MCF 10A (cell line): Measurements from ENCODE around the gene NAT14. TPM values are rescaled to one million over a fixed set of nuclear protein-coding genes. Genes with fewer than 3 reads are reported as not detected.

ENCODE experiments used
- BruUV-seq: library from RNA; stranded (reverse); fragments of 400-500 nt; replicated peaks from 2 replicates; lab custom pipeline; 2021; lab: Mats Ljungman, UMichigan
- CTCF ChIA-PET: fragments of 300-600 bp; sonication (Branson Sonifier 250); formaldehyde crosslinking; extraction: SDS; loops from one replicate; lab custom pipeline; 2021; ENCODE audit warnings: antibody characterized with exemption, inconsistent platforms; lab: Yijun Ruan, JAX
- POLR2A ChIA-PET: fragments of 300-600, 350-650 bp; sonication (Branson Sonifier 250); formaldehyde crosslinking; extraction: SDS; loops from one replicate; lab custom pipeline; 2020; ENCODE audit warnings: antibody characterized with exemption, inconsistent platforms; lab: Yijun Ruan, JAX
- DNase-seq: peaks from one replicate; pipeline ENCODE4 v3.0.0-alpha.2; 2018; ENCODE audit not compliant: unreplicated experiment
- H3K27ac Mint-ChIP-seq: one replicate; pipeline ENCODE4 v1.8.0; 2022; ENCODE audit warnings: mild to moderate bottlenecking, low read depth, mixed read lengths; ENCODE audit not compliant: unreplicated experiment
- H3K27me3 Mint-ChIP-seq: one replicate; pipeline ENCODE4 v1.8.0; 2022; ENCODE audit warnings: mixed read lengths; ENCODE audit not compliant: insufficient read depth, unreplicated experiment
- H3K36me3 Mint-ChIP-seq: one replicate; pipeline ENCODE4 v1.8.0; 2022; ENCODE audit warnings: mild to moderate bottlenecking, moderate library complexity, mixed read lengths; ENCODE audit not compliant: insufficient read depth, unreplicated experiment
- H3K4me1 Mint-ChIP-seq: one replicate; pipeline ENCODE4 v1.8.0; 2022; ENCODE audit warnings: mixed read lengths; ENCODE audit not compliant: insufficient read depth, unreplicated experiment
- H3K4me3 Mint-ChIP-seq: one replicate; pipeline ENCODE4 v1.8.0; 2022; ENCODE audit warnings: mild to moderate bottlenecking, moderate library complexity, mixed read lengths; ENCODE audit not compliant: unreplicated experiment
- H3K9me3 Mint-ChIP-seq: one replicate; pipeline ENCODE4 v1.8.0; 2022; ENCODE audit warnings: mixed read lengths; ENCODE audit not compliant: unreplicated experiment
- intact Hi-C: fragments of 100-400 bp; cut with micrococcal nuclease; formaldehyde crosslinking; loops from 2 replicates; pipeline ENCODE4 v1.14.1; 2022
- total RNA-seq: library from RNA; stranded (reverse); gene quantifications from 2 replicates; pipeline ENCODE4 v1.2.3, GENCODE V29; 2022
- TF ChIP-seq, protein P1 (sequence below): fragments of 200-600 bp; IDR thresholded peaks from one replicate; pipeline ENCODE4 v1.8.0; 2022; ENCODE audit warnings: antibody characterized with exemption, mild to moderate bottlenecking; ENCODE audit not compliant: unreplicated experiment

The NAT14 gene
- total RNA-seq, 1 experiment from 2014 or later, result 22.8 TPM

DNA sequence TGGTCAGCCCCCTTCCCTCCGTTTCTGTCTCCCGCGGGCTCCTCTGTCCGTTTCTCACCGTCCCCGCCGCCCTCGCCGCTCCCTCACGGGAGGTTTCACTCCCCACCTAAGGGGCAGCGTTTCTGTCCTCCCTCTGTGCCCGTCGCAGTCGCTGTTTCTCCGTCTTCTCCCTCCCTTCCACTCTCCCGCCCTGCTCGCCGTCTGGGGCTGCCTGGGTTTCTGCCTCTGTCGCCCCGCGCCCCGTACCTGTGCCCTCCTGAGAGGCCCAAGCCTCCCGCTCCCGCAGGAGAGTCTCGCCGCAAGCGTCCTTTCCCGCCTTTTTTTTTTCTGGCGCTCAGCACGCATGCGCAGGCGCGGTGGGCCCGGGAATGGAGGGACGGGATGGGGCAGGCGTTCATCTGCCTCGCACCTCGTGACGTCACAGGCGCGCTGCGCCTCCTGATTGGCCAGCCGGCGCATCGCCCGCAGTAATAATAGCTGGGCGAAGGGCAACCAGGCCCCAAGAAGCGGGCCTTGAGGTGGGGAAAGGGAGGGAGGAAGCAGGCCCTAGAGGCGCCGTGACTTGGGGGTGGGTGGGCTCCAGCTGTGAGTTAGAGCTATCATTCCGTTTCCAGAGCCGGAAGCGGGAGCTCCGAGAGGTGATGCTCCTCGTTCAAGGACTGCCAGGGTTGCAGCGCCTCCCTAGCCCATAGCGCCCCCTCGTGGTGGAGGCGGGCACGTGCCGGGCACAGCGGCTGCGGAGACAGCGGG is 18.7 kb downstream of the NAT14 start:
- ChIA-PET CTCF (interaction anchor here (0.5 to 2.9 kb wide), 58 partner anchors 8 to 1314 kb away, joined by 3 to 64 read pairs (median 4); partner anchors contain the start of genes MBOAT7, NAT14, SSC5D and ZNF628), POLR2A (interaction anchor here (0.6 to 1.7 kb wide), 14 partner anchors 11 to 371 kb away, joined by 3 to 11 read pairs (median 4); partner anchors contain the start of genes ISOC2, NAT14, TMEM238 and ZNF628)
- BruUV-seq, result no TSS peak
- H3K27ac Mint-ChIP-seq, result no peak overlapping the region
- TF ChIP-seq, protein P1, sequence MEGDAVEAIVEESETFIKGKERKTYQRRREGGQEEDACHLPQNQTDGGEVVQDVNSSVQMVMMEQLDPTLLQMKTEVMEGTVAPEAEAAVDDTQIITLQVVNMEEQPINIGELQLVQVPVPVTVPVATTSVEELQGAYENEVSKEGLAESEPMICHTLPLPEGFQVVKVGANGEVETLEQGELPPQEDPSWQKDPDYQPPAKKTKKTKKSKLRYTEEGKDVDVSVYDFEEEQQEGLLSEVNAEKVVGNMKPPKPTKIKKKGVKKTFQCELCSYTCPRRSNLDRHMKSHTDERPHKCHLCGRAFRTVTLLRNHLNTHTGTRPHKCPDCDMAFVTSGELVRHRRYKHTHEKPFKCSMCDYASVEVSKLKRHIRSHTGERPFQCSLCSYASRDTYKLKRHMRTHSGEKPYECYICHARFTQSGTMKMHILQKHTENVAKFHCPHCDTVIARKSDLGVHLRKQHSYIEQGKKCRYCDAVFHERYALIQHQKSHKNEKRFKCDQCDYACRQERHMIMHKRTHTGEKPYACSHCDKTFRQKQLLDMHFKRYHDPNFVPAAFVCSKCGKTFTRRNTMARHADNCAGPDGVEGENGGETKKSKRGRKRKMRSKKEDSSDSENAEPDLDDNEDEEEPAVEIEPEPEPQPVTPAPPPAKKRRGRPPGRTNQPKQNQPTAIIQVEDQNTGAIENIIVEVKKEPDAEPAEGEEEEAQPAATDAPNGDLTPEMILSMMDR, result peak; percentile 98
- peaks cover 6% of the 10 kb centered on the region for H3K9me3 Mint-ChIP-seq
- H3K36me3 Mint-ChIP-seq, result peaks cover 6% of the 10 kb centered on the region
- peak overlapping the region; percentile 69 for H3K4me3 Mint-ChIP-seq
- intact Hi-C loops, result loop anchor here (1.0 to 10.0 kb wide), 2 partner anchors 35 to 89 kb away; no protein-coding TSS in a partner anchor
- H3K4me1 Mint-ChIP-seq, result no peaks in the 10 kb centered on the region
- no peaks in the 10 kb centered on the region for H3K27me3 Mint-ChIP-seq
- DNase-seq, result peak; percentile 92

DNA sequence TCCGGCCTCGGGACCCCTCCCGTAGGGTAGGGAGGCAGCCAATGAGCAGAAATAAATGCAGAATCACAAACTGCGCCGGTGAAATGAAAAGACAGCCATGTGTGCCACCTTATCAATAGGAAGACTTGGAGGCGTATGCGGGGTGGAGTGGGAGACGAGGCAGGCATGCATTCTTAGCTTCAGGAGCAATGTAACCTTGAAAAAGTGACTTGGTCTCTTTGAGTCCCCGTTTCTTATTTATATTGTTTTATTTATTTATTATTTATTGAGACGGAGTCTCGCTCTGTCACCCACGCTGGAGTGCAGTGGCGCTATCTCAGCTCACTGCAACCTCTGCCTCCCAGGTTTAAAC is 19.2 kb downstream of the NAT14 start:
- TF ChIP-seq, protein P1, result no peak
- CTCF ChIA-PET, result interaction anchor here (0.5 to 2.9 kb wide), 54 partner anchors 8 to 1315 kb away, joined by 3 to 64 read pairs (median 4); partner anchors contain the start of genes MBOAT7, NAT14, SSC5D and ZNF628
- H3K9me3 Mint-ChIP-seq, result peaks cover 6% of the 10 kb centered on the region
- no peaks in the 10 kb centered on the region for H3K27me3 Mint-ChIP-seq
- intact Hi-C loops, result loop anchor here (1.0 to 10.0 kb wide), 2 partner anchors 36 to 89 kb away; no protein-coding TSS in a partner anchor
- H3K4me3 Mint-ChIP-seq, result peak overlapping the region; percentile 69
- BruUV-seq, result no TSS peak
- no peak for DNase-seq
- H3K36me3 Mint-ChIP-seq, result peaks cover 6% of the 10 kb centered on the region
- POLR2A ChIA-PET, result interaction anchor here (0.7 to 1.7 kb wide), 13 partner anchors 10 to 372 kb away, joined by 3 to 11 read pairs (median 4); partner anchors contain the start of genes ISOC2, NAT14, TMEM238 and ZNF628
- no peak overlapping the region for H3K27ac Mint-ChIP-seq
- no peaks in the 10 kb centered on the region for H3K4me1 Mint-ChIP-seq

DNA sequence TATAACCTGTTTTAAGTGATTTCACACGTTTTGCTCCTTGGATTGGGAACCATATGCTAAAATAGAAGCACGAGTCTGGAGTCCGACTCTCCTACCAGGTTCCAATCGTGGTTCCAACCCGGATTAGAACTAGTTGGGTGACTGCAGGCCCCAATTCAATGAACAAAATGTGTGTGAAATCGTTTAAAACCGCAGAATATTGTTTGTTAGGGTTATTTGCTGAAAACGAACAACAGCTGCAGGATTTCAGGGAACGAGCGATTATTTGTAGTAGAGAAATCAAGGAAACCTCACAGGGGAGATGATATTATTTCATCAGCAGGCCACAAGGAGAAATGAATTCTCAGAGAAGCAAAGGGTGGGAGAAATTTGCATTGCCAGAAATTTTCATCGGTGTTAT is 20.0 kb downstream of the NAT14 start:
- TF ChIP-seq, protein P1, result no peak
- H3K4me3 Mint-ChIP-seq, result no peak overlapping the region
- no TSS peak for BruUV-seq
- no peaks in the 10 kb centered on the region for H3K4me1 Mint-ChIP-seq
- no peak for DNase-seq
- ChIA-PET CTCF (interaction anchor here (0.6 to 2.9 kb wide), 28 partner anchors 7 to 416 kb away, joined by 3 to 64 read pairs (median 6); partner anchors contain the start of genes NAT14, SSC5D, ZNF628 and ZNF784), POLR2A (interaction anchor here (1.6 to 1.7 kb wide), 2 partner anchors 28 to 38 kb away, joined by 8 to 11 read pairs; partner anchors contain the start of gene ZNF628)
- no peaks in the 10 kb centered on the region for H3K27me3 Mint-ChIP-seq
- peaks cover 6% of the 10 kb centered on the region for H3K9me3 Mint-ChIP-seq
- H3K27ac Mint-ChIP-seq, result no peak overlapping the region
- intact Hi-C loops, result loop anchor here (1.0 to 10.0 kb wide), 2 partner anchors 37 to 90 kb away; no protein-coding TSS in a partner anchor
- peaks cover 6% of the 10 kb centered on the region for H3K36me3 Mint-ChIP-seq

DNA sequence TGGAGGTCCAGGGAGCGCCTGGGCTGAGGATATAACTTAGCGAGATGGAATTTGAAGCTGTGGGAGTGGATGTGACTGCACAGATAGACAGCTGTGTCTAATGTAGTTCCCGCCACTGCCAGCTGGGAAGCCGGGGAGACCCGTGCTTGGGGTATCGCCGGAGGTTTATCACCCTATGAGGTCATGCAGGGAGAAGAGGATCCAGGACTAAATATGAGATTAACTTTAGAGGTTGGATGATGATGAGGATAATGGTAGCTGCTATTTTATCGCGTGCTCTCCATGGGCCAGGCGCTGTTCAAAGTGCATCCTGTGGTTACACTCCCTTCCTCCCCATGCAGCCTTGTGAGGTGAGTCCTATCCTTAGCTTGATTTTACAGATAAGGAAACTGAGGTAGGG is 23.1 kb downstream of the NAT14 start:
- no TSS peak for BruUV-seq
- Mint-ChIP-seq H3K4me1 (no peaks in the 10 kb centered on the region), H3K36me3 (peaks cover 6% of the 10 kb centered on the region), H3K27ac (no peak overlapping the region), H3K27me3 (no peaks in the 10 kb centered on the region), H3K4me3 (no peak overlapping the region), H3K9me3 (no peaks in the 10 kb centered on the region)
- DNase-seq, result no peak
- TF ChIP-seq, protein P1, result no peak
- CTCF ChIA-PET, result interaction anchor here (0.6 to 1.9 kb wide), 7 partner anchors 8 to 367 kb away, joined by 3 to 11 read pairs (median 4); no protein-coding TSS in a partner anchor
- POLR2A ChIA-PET, result no interaction called here
- intact Hi-C loops, result loop anchor here (10.0 kb wide), 1 partner anchor 93 kb away; no protein-coding TSS in a partner anchor
